ENCODE results near the gene SPIRE1. TPM values are rescaled to one million over a fixed set of nuclear protein-coding genes. Genes with fewer than 3 reads are reported as not detected.

The SPIRE1 gene
- total and polyA plus RNA-seq, 12 donors = 8.4 to 65.3 (median 47.4) TPM

DNA sequence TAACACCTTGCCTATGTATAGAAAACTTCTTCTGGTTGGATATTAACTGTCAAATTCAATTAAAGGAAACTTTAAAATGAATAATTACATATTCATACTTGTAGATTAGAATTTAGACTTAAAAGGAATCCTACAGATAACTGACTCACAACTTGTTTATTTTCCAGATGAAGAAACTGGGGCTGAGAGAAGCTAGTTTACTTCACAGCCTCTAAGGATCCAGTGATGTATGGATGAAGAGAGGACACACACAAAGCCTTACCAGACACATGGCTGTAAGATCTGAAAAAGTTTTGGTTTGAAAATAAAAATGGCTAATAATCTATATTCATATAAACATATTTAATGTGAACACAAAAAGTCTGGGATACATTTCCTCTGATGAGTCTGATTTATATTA, 177.9 kb downstream of the SPIRE1 start:
- H3K36me3 ChIP-seq = peaks cover 0 to 48% (median 15%) of the 10 kb centered on the region in 9 donors
- no peaks in the 10 kb centered on the region for H3K27me3 ChIP-seq
- ATAC-seq (no peak), DNase-seq (no peak)
- H3K4me3 ChIP-seq = no peak overlapping the region
- TF ChIP-seq, protein P1, sequence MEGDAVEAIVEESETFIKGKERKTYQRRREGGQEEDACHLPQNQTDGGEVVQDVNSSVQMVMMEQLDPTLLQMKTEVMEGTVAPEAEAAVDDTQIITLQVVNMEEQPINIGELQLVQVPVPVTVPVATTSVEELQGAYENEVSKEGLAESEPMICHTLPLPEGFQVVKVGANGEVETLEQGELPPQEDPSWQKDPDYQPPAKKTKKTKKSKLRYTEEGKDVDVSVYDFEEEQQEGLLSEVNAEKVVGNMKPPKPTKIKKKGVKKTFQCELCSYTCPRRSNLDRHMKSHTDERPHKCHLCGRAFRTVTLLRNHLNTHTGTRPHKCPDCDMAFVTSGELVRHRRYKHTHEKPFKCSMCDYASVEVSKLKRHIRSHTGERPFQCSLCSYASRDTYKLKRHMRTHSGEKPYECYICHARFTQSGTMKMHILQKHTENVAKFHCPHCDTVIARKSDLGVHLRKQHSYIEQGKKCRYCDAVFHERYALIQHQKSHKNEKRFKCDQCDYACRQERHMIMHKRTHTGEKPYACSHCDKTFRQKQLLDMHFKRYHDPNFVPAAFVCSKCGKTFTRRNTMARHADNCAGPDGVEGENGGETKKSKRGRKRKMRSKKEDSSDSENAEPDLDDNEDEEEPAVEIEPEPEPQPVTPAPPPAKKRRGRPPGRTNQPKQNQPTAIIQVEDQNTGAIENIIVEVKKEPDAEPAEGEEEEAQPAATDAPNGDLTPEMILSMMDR (IDR thresholded peaks at IDR 0.05) = no peak
- H3K9me3 ChIP-seq = no peaks in the 10 kb centered on the region
- intact Hi-C loops (cut with DNase I) = loop anchor here in 1 of 10 donors (10.0 kb wide), 1 partner anchor 85 kb away; no protein-coding TSS in a partner anchor
- H3K27ac ChIP-seq = no peak overlapping the region
- peaks cover 0 to 9% (median 0%) of the 10 kb centered on the region in 9 donors for H3K4me1 ChIP-seq

GRCh38 chr18:12479536-12479935, 178.4 kb downstream of the SPIRE1 start:
- TF ChIP-seq, protein P1 (IDR thresholded peaks at IDR 0.05) = no peak
- Histone ChIP-seq H3K9me3 (no peaks in the 10 kb centered on the region), H3K27me3 (no peaks in the 10 kb centered on the region), H3K27ac (no peak overlapping the region), H3K4me1 (peaks cover 0 to 9% (median 0%) of the 10 kb centered on the region in 9 donors), H3K4me3 (no peak overlapping the region), H3K36me3 (peaks cover 0 to 51% (median 15%) of the 10 kb centered on the region in 9 donors)
- DNase-seq (no peak), ATAC-seq (no peak)
- WGBS, 2 donors = 84 to 91% methylated on average over 3 of the region's 3 CpGs
- intact Hi-C loops (cut with DNase I) = no loop called here

- Histone ChIP-seq H3K4me1 (peaks cover 0 to 9% (median 0%) of the 10 kb centered on the region in 9 donors), H3K27ac (no peak overlapping the region), H3K4me3 (no peak overlapping the region), H3K36me3 (peaks cover 0 to 57% (median 15%) of the 10 kb centered on the region in 9 donors), H3K9me3 (no peaks in the 10 kb centered on the region), H3K27me3 (no peaks in the 10 kb centered on the region)
- intact Hi-C loops (cut with DNase I) = no loop called here
- TF ChIP-seq, protein P1 (IDR thresholded peaks at IDR 0.05) = no peak
- DNase-seq (no peak), ATAC-seq (peak in 2 of 8 donors; percentile 18 to 24)
- WGBS, 2 donors = 96% methylated on average over 12 of the region's 12 CpGs
Observed at GRCh38 chr18:12478269-12479047, 179.4 kb downstream of the SPIRE1 start.

- TF ChIP-seq, protein P1 (IDR thresholded peaks at IDR 0.05) = no peak
- Histone ChIP-seq H3K4me3 (no peak overlapping the region), H3K27ac (no peak overlapping the region), H3K9me3 (no peaks in the 10 kb centered on the region), H3K4me1 (peaks cover 0 to 9% (median 0%) of the 10 kb centered on the region in 9 donors), H3K27me3 (no peaks in the 10 kb centered on the region), H3K36me3 (peaks cover 0 to 60% (median 15%) of the 10 kb centered on the region in 9 donors)
- DNase-seq (no peak), ATAC-seq (no peak)
- 92 to 95% methylated on average over 11 of the region's 11 CpGs for WGBS, 2 donors
- intact Hi-C loops (cut with DNase I) = no loop called here
Observed at GRCh38 chr18:12477606-12478005, 180.3 kb downstream of the SPIRE1 start.
